ENCODE measurements around the gene AP2B1. TPM values are rescaled to one million over a fixed set of nuclear protein-coding genes. Genes with fewer than 3 reads are reported as not detected.

Gene AP2B1
- total RNA-seq, 1 experiment from 2014 or later = 217 TPM

DNA sequence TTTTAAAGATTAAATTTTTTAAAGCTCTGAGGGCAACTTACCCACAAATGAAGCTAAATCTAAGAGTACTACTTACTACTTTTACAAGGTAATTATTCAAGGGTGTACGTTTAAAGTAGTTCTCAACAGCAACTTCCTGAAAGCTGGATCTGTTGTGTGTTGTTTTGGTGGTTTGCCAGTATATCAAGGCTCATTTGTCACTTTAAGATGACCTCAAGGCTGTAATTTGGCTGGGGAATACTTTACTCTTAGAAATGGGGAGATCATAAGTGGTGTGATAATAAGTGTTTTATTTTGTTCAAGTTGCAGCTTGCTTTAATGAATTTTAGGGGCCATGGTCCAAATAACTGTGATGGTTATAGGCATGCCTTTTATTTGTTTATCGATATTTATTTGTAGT, 30.4 kb downstream of the AP2B1 start:
- H2BK20ac ChIP-seq (ENCODE audit: low read depth, low read length, poor library complexity, severe bottlenecking) = no peak overlapping the region
- WGBS (ENCODE audit: extremely low coverage, insufficient read length, low lambda C conversion rate) = no CpG with 5 or more reads among the region's 2 CpGs
- no peak overlapping the region for H3K27ac ChIP-seq (ENCODE audit: insufficient read length, low read depth, low read length)
- no peak overlapping the region for H4K91ac ChIP-seq (ENCODE audit: insufficient read length, low read depth, low read length)
- no peaks in the 10 kb centered on the region for H3K27me3 ChIP-seq (ENCODE audit: insufficient read depth, low read length)
- H2BK12ac ChIP-seq (ENCODE audit: insufficient read length, low read depth, low read length) = no peak overlapping the region
- H3K4me2 ChIP-seq (ENCODE audit: insufficient read depth, insufficient read length, low read length) = no peak overlapping the region
- Mint-ChIP-seq H3K27ac (no peak overlapping the region), H3K4me1 (no peaks in the 10 kb centered on the region), H3K9me3 (no peaks in the 10 kb centered on the region), H3K4me3 (no peak overlapping the region), H3K36me3 (ENCODE audit: insufficient read depth in 1 of 3, low read depth in 3 of 3) (peaks cover 0 to 12% (median 0%) of the 10 kb centered on the region in 3 experiments; a peak in 3 of 7 replicates), H3K27me3 (ENCODE audit: low read depth) (no peaks in the 10 kb centered on the region)
- H4K20me1 ChIP-seq (ENCODE audit: control insufficient read depth, insufficient read depth, insufficient read length) = no peaks in the 10 kb centered on the region
- no peak overlapping the region for H2BK5ac ChIP-seq (ENCODE audit: insufficient read length, low read length)
- no peak for DNase-seq
- no peak overlapping the region for H2BK120ac ChIP-seq (ENCODE audit: low read depth, low read length, poor library complexity, severe bottlenecking)
- H3K79me1 ChIP-seq (ENCODE audit: insufficient read depth, low read depth, low read length, poor library complexity, severe bottlenecking) = no peaks in the 10 kb centered on the region
- no peak overlapping the region for H3K23ac ChIP-seq (ENCODE audit: insufficient read length, low read depth, low read length)
- H3K23me2 ChIP-seq (ENCODE audit: insufficient read length, low read depth, low read length, poor library complexity, severe bottlenecking) = no peaks in the 10 kb centered on the region
- H4K5ac ChIP-seq (ENCODE audit: insufficient read length, low read depth, low read length) = no peak overlapping the region
- H2AK5ac ChIP-seq (ENCODE audit: insufficient read length, low read length) = no peak overlapping the region
- H3K9ac ChIP-seq (ENCODE audit: extremely low read depth, insufficient read length, low read length) = no peak overlapping the region
- no peak overlapping the region for H2AFZ ChIP-seq (ENCODE audit: low read length)
- H3K18ac ChIP-seq (ENCODE audit: insufficient read length, low read depth, low read length) = no peak overlapping the region
- no peaks in the 10 kb centered on the region for H3K4me1 ChIP-seq (ENCODE audit: insufficient read depth, low read length)
- H3T11ph ChIP-seq (ENCODE audit: low read length) = no peak overlapping the region
- H3K4ac ChIP-seq (ENCODE audit: low read depth, low read length) = no peak overlapping the region
- no peak overlapping the region for H2BK15ac ChIP-seq (ENCODE audit: low read depth, low read length)
- no peak overlapping the region for H4K8ac ChIP-seq (replicated peaks; ENCODE audit: insufficient read length, low read depth, low read length)
- no peak overlapping the region for H3K56ac ChIP-seq (ENCODE audit: insufficient read length, low read depth, low read length)
- TF ChIP-seq, protein P1, sequence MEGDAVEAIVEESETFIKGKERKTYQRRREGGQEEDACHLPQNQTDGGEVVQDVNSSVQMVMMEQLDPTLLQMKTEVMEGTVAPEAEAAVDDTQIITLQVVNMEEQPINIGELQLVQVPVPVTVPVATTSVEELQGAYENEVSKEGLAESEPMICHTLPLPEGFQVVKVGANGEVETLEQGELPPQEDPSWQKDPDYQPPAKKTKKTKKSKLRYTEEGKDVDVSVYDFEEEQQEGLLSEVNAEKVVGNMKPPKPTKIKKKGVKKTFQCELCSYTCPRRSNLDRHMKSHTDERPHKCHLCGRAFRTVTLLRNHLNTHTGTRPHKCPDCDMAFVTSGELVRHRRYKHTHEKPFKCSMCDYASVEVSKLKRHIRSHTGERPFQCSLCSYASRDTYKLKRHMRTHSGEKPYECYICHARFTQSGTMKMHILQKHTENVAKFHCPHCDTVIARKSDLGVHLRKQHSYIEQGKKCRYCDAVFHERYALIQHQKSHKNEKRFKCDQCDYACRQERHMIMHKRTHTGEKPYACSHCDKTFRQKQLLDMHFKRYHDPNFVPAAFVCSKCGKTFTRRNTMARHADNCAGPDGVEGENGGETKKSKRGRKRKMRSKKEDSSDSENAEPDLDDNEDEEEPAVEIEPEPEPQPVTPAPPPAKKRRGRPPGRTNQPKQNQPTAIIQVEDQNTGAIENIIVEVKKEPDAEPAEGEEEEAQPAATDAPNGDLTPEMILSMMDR (conservative IDR thresholded peaks at IDR 0.05) = no peak
- no peaks in the 10 kb centered on the region for H3K9me3 ChIP-seq (ENCODE audit: control insufficient read depth, low read depth, low read length)
- H3K14ac ChIP-seq (ENCODE audit: insufficient read depth, low read length) = no peak overlapping the region
- H3K79me2 ChIP-seq (ENCODE audit: insufficient read depth, low read length) = no peaks in the 10 kb centered on the region

Data from H9 (cell line).